Heart right ventricle (tissue), 16 donors: ENCODE results near the gene KLHL29. TPM values are rescaled to one million over a fixed set of nuclear protein-coding genes. Genes with fewer than 3 reads are reported as not detected.

Experiments
- ATAC-seq, 8 donors: fragments of 200-7000 bp; cut with Tn5 transposase; one replicate each; pipeline ENCODE4 v1.9.1; 2020; ENCODE audit warnings: mild to moderate bottlenecking in 8 of 8, moderate library complexity in 8 of 8, moderate number of reproducible peaks in 1 of 8
- DNase-seq, 2 donors: peaks; one replicate each; pipeline ENCODE4 v3.0.0-alpha.2; 2020
- H3K27ac ChIP-seq, 10 donors: fragments of 200-600 bp; sonication (generic) in 2 of 10; one replicate each; pipeline versions ENCODE4 v1.5.0 to v1.8.0; 2020 to 2022; ENCODE audit warnings: mild to moderate bottlenecking in 3 of 10
- H3K27me3 ChIP-seq, 7 donors: fragments of 200-600 bp; one replicate each; pipeline ENCODE4 v1.8.0; 2021 to 2022; ENCODE audit warnings: mild to moderate bottlenecking in 2 of 7
- H3K36me3 ChIP-seq, 9 donors: fragments of 200-600 bp; sonication (generic) in 1 of 9; one replicate each; pipeline versions ENCODE4 v1.5.0 to v1.8.0; 2020 to 2022; ENCODE audit warnings: mild to moderate bottlenecking in 2 of 9
- H3K4me1 ChIP-seq, 9 donors: fragments of 200-600 bp; sonication (generic) in 1 of 9; one replicate each; pipeline versions ENCODE4 v1.5.0 to v1.8.0; 2020 to 2022; ENCODE audit warnings: mild to moderate bottlenecking in 4 of 9
- H3K4me3 ChIP-seq, 10 donors: fragments of 200-600 bp; sonication (generic) in 2 of 10; one replicate each; pipeline versions ENCODE4 v1.5.0 to v1.8.0; 2020 to 2022; ENCODE audit warnings: mild to moderate bottlenecking in 7 of 10, moderate library complexity in 2 of 10
- H3K9me3 ChIP-seq, 11 donors: fragments of 200-600 bp in 10 of 11; sonication (generic) in 2 of 11; one replicate each; pipeline versions ENCODE4 v1.5.0 to v1.8.0; 2013 to 2022; ENCODE audit warnings: mild to moderate bottlenecking in 2 of 11, control low read depth in 1 of 11, moderate library complexity in 1 of 11
- WGBS, 2 donors: extraction: QIAGEN DNeasy Blood & Tissue Kit; methylation state at CpG; one replicate each; pipeline ENCODE4 v1.1.7; 2013; ENCODE audit warnings: inconsistent platforms in 1 of 2; 5-methylcytosine and 5-hydroxymethylcytosine counted together
- intact Hi-C, 10 donors: fragments of 100-400 bp; cut with DNase I; formaldehyde crosslinking; loops; one replicate each; pipeline versions ENCODE4 v1.11.1 to v1.14.2; 2022
- polyA plus RNA-seq, 2 donors: library from polyadenylated mRNA; stranded (reverse); fragments of 200-250 nt; gene quantifications; one replicate each; pipeline ENCODE4 v1.2.3, GENCODE V29; 2013
- total RNA-seq, 10 donors: library from RNA; stranded (reverse); fragmentation: NEBNext Ultra II Directional in 3 of 10; extraction: Animal tissue kit (Norgen Biotek cat#: 25700) in 3 of 10; gene quantifications; one replicate each; pipeline versions ENCODE4 v1.2.1 to v1.2.4, GENCODE V29; 2021 to 2023
- TF ChIP-seq, protein P1 (sequence below), 9 donors: fragments of 200-600 bp; sonication (generic) in 2 of 9; IDR thresholded peaks; one replicate each; pipeline versions ENCODE4 v1.5.0 to v1.8.0; 2021 to 2022; ENCODE audit warnings: antibody characterized with exemption in 9 of 9, mild to moderate bottlenecking in 5 of 9, moderate library complexity in 1 of 9
- donor health status: Arrhythmogenic right ventricular cardiomyopathy.
- donor health status: ischemic (EF 13 %, LVEDD 7.1; RV severe dilation, severe dysfunction).
- donor health status: healthy with polysubstance abuse.
- donor health status: DM: no; HTN: yes; CAD: no.
- donor health status: DM: no; HTN: no; CAD: no.
- donor health status: ischemic (EF 25% LVEDD 6.9; RV normal size, moderate dysfunction).
- donor health status: ischemic (EF 25% LVEDD 5.7; RV mildly dilated, moderate dysfunction).
- donor health status: healthy.
- donor health status: DM: yes; HTN: yes; CAD: no.
- donor health status: Ischemic cardiomyopathy.
- donor health status: ischemic (EF 35%, LVEDD 5.7; RV mildly dilated, moderate dysfunction).
- donor health status: nonischemic (EF 11% LVEDD 7.7; RV severe dilation, severe dysfunction).
- donor health status: DM: yes; HTN: yes; CAD: no.
- donor health status: PGD.
- donor health status: ischemic (EF 29% LVEDD 5.4; RV normal size, mild dysfunction).
- donor health status: nonischemic (EF 23%, LVEDD 6.1; RV moderate dilation, normal function).

Gene KLHL29
- total and polyA plus RNA-seq, 12 donors, result 0.71 to 1.5 (median 1.0) TPM

DNA sequence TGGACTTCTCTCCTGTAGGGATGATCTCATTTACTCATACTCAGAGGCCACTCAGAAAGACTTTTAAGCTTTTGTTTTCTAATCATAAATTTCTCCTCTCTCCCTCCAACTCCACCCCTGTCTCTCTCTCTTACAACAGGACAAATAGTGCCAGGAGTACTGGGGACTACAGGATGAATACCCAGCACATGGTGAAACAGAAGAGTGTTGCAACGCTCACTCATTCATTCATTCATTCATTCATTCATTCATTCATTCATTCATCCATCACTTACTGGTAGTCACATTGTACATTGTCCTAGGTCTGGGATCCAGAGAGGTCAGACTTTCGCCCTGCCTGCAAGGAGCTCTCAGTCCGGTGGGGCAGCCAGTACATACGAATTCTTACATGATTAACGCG, 97.6 kb downstream of the KLHL29 start:
- WGBS, 2 donors, result 93 to 94% methylated on average over 6 of the region's 6 CpGs
- ATAC-seq, result no peak
- TF ChIP-seq, protein P1, sequence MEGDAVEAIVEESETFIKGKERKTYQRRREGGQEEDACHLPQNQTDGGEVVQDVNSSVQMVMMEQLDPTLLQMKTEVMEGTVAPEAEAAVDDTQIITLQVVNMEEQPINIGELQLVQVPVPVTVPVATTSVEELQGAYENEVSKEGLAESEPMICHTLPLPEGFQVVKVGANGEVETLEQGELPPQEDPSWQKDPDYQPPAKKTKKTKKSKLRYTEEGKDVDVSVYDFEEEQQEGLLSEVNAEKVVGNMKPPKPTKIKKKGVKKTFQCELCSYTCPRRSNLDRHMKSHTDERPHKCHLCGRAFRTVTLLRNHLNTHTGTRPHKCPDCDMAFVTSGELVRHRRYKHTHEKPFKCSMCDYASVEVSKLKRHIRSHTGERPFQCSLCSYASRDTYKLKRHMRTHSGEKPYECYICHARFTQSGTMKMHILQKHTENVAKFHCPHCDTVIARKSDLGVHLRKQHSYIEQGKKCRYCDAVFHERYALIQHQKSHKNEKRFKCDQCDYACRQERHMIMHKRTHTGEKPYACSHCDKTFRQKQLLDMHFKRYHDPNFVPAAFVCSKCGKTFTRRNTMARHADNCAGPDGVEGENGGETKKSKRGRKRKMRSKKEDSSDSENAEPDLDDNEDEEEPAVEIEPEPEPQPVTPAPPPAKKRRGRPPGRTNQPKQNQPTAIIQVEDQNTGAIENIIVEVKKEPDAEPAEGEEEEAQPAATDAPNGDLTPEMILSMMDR (IDR thresholded peaks at IDR 0.05), result no peak
- Histone ChIP-seq H3K4me1 (peaks cover 0 to 13% (median 3%) of the 10 kb centered on the region in 9 donors), H3K27ac (no peak overlapping the region), H3K9me3 (no peaks in the 10 kb centered on the region), H3K27me3 (peaks cover 0 to 12% (median 0%) of the 10 kb centered on the region in 7 donors), H3K36me3 (no peaks in the 10 kb centered on the region), H3K4me3 (no peak overlapping the region)
- no peak for DNase-seq
- intact Hi-C loops, result no loop called here

DNA sequence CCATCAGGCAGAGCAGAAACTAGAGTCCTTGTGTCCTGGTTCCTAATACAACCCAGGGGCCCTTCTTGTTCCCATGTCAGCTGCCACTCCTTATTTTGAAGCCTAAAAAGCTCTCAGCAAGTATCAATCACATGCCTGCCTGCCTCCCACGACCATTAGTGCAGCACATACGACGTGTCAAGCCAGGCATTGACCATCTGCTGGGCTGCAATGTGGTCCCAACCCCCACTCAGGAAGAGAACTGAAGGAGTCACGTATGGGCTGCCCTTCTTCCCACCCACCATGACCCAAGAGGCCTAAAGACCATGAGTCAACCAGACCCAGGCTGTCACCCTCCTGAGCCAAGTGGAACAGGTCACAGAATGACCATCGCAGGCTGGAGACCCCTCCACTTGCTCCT, 98.8 kb downstream of the KLHL29 start:
- peaks cover 0 to 12% (median 0%) of the 10 kb centered on the region in 7 donors for H3K27me3 ChIP-seq
- no peaks in the 10 kb centered on the region for H3K36me3 ChIP-seq
- no peak overlapping the region for H3K4me3 ChIP-seq
- no peaks in the 10 kb centered on the region for H3K9me3 ChIP-seq
- H3K27ac ChIP-seq, result no peak overlapping the region
- TF ChIP-seq, protein P1 (IDR thresholded peaks at IDR 0.05), result no peak
- H3K4me1 ChIP-seq, result peaks cover 0 to 15% (median 3%) of the 10 kb centered on the region in 9 donors
- no peak for ATAC-seq
- 77 to 81% methylated on average over 5 of the region's 5 CpGs for WGBS, 2 donors
- DNase-seq, result no peak
- intact Hi-C loops, result no loop called here

DNA sequence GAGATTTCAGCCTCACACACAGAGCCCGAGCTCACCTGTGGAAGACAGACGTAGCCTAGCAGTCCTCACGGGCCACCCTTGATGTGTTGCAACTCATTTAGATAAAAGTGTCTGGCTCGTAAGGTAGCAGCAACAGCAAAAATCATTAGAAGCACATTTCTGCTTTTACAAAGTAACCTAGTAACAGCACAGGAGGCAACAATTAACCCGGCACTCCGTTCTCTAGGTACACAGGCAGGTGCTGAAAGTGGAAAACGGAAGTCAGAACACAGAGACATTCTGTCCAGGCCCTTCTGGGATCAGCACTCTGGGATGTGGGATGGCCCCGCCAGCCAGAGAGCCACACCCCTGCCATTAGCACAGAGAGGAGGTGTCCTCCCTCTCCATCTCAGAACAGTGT, 99.3 kb downstream of the KLHL29 start:
- no peaks in the 10 kb centered on the region for H3K36me3 ChIP-seq
- WGBS, 2 donors, result 93% methylated on average over 8 of the region's 8 CpGs
- no peak overlapping the region for H3K27ac ChIP-seq
- H3K27me3 ChIP-seq, result peaks cover 0 to 11% (median 0%) of the 10 kb centered on the region in 7 donors
- DNase-seq, result no peak
- no peaks in the 10 kb centered on the region for H3K9me3 ChIP-seq
- intact Hi-C loops, result no loop called here
- TF ChIP-seq, protein P1 (IDR thresholded peaks at IDR 0.05), result no peak
- peaks cover 0 to 18% (median 3%) of the 10 kb centered on the region in 9 donors for H3K4me1 ChIP-seq
- ATAC-seq, result no peak
- no peak overlapping the region for H3K4me3 ChIP-seq

DNA sequence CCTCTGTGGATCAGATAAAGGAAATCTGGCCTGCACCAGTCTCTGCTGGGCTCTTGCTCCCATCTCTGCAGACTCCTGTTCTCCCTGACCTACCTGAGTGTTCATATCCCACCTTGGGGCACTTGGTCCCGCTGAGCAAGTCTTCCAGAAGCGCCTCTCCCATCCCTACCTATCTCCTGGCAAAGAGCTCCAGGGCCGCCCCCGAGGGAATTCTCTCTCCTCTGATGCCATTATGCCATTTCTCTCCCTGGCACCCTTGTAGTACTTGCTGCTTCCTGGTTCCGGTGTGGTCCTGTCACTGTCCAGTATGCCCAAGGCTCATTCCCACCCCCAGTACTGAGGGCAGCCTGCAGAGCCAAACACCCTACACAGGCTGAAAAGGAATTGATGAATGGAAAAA, 99.8 kb downstream of the KLHL29 start:
- no peaks in the 10 kb centered on the region for H3K36me3 ChIP-seq
- no peak for DNase-seq
- TF ChIP-seq, protein P1 (IDR thresholded peaks at IDR 0.05), result no peak
- no peaks in the 10 kb centered on the region for H3K9me3 ChIP-seq
- H3K27ac ChIP-seq, result no peak overlapping the region
- H3K4me1 ChIP-seq, result peaks cover 0 to 23% (median 3%) of the 10 kb centered on the region in 9 donors
- no peak overlapping the region for H3K4me3 ChIP-seq
- peaks cover 0 to 10% (median 0%) of the 10 kb centered on the region in 7 donors for H3K27me3 ChIP-seq
- WGBS, 2 donors, result 73 to 88% methylated on average over 5 of the region's 5 CpGs
- no peak for ATAC-seq
- intact Hi-C loops, result no loop called here
